Measurements from ENCODE around the gene ERC2.

DNA sequence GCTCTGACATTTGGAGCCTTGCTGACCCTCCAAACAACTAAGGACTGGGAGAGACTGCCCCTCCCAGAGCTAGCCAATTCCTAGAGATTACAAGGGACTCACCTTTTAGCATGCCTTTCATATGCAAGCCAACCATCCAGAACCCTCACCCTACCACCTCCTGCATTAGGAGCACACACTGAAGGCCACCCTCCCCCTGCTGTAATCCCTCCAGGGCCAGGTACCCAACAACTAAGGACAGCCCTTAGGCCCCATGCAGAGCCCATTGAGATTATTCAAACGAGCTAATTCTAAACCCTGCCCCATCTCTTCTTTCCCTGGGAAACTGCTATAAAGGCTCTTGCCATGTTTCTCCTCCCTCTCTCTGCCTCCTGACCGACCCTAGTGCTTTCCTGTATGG is 352.6 kb downstream of the ERC2 start:
- TF ChIP-seq, protein P1, sequence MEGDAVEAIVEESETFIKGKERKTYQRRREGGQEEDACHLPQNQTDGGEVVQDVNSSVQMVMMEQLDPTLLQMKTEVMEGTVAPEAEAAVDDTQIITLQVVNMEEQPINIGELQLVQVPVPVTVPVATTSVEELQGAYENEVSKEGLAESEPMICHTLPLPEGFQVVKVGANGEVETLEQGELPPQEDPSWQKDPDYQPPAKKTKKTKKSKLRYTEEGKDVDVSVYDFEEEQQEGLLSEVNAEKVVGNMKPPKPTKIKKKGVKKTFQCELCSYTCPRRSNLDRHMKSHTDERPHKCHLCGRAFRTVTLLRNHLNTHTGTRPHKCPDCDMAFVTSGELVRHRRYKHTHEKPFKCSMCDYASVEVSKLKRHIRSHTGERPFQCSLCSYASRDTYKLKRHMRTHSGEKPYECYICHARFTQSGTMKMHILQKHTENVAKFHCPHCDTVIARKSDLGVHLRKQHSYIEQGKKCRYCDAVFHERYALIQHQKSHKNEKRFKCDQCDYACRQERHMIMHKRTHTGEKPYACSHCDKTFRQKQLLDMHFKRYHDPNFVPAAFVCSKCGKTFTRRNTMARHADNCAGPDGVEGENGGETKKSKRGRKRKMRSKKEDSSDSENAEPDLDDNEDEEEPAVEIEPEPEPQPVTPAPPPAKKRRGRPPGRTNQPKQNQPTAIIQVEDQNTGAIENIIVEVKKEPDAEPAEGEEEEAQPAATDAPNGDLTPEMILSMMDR (conservative IDR thresholded peaks at IDR 0.05 in 1 of 2, IDR thresholded peaks at IDR 0.05 in 1 of 2; ENCODE audit: extremely low read depth in 1 of 2, insufficient read depth in 1 of 2, low read depth in 1 of 2, low read length in 2 of 2) = no peak
- TF ChIP-seq EZH2 (IDR thresholded peaks at IDR 0.05; ENCODE audit: borderline replicate concordance, low read length) = no peak

Measured in mammary epithelial cell (primary cell).